HK-2 (cell line): ENCODE results near the gene CACNA2D3.
"Not testable (repeated sequence)": the region's sequence is repeated elsewhere in the genome, so short reads cannot be mapped to it uniquely, and the experiment has no call there.

Experiments
- DNase-seq: peaks from one replicate; pipeline ENCODE4 v3.0.0-alpha.2; 2018; ENCODE audit not compliant: unreplicated experiment

CACNA2D3 gene

DNA sequence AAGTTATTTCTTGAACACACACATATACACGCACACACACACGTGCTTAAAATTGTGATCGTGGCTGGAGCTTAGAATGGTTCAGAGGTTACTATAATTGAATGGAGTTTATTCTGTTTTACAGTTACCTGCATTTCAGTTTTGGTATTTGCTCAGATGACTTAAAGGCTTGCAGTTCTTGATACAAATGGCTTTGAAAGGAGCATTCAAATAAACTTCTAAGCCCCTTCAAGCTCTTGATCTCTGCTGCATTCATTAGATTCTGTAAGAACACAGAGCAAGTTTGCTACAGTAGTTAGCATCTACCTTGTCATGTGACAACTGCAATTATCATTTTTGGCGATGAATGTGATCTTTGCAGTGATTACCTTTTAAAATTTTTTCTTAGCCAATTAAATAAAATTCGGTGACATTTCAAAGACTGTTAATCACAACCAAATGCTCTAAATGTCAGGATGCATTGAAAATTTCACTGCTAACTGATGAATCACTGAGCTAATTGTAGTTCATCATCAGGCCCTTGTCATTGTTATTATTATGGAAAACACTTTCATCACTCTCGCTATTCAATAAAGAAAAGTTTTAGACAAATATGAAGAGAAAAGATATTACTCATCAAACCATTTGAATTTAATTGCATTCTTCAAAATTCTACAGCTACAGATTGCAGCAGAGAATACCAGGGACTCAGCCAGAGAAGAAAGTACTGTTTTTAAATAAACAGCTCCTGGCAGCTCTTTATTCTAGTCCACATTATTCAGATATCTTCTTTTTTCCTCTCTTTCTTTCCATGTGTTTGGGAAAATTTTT is 509.4 kb downstream of the CACNA2D3 start:
- no peak for DNase-seq

DNA sequence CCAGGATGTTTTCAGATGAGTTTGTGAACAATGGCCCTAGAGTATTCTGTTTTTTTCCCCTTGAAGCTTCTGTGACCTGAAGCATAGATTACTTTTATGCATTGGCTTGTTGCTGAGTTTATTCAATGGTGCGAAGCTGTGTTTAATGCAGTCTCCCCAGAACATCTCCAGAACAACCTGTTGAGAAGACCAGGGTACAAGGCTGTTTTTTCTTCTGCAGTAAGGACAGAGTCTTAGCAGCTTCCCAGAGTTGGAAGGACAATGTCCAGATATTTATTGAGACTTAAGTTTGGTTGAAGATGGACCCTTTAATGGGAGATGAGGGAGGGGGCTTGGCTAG is 509.9 kb downstream of the CACNA2D3 start:
- DNase-seq, result no peak

DNA sequence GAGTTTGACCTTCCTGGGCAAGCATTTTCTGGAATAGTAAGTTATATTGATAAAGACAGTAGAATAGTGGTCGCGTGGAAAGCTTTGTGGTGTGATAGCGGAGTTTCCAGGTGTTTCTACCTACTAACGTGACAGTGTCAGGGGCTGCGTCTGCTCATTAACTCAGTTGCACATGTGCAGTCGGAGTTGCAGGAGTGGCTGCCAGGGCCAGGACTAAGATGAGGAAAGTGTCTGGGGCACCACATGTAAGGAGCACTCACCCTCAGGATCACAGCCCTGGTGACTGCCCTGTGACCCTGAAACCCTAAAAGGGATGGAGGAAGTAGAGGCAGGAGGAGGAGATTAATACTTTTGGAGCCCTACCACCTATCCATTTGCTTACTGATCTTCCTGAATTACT is 510.5 kb downstream of the CACNA2D3 start:
- no peak for DNase-seq

DNA sequence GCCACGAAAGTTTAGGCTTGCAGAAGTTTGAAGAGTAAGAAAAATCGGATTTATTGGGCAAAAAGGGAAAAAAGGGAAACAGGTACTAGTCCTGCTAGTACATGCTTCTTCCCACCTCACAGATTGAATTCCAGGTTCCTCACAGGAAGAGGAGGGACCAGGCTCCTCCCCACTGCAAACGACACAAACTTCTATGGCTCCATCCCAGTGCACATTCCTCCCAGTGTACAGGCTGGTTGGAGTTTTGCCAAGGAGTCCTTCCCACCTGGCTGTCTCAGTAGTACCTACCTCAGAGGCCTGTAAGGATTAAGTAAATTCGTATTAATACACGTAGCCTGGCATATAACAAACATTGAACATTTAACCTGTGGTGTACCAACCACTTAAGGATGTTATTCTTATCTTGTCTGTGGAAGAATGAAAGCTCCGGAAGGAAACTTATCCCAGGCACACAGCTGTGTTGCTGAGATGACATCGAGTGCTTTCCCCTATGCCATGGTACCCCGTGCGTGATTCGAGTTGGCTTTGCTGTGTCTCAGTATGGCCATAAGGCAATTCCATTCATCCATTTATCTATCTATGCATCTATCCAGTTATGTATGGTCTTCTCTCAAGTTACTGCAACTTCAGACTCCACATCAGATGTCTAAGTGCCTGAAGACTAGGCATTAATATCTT is 511.2 kb downstream of the CACNA2D3 start:
- DNase-seq, result no peak

DNA sequence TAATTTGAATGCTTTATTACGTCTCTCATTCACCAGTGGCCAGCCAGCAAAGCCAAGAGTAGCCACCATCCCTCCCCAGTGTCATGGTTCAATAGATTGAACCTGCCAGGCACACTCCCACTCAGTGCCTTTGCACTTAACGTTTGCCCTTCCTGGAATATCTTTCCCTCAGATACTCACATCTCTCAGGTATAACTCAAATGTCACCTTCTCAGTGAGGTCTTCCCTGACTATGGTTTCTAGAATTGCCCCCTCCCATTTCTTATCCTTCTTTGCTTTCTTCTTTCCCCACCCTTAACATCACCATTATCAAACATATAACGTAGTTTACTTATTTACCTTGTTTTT is 511.7 kb downstream of the CACNA2D3 start:
- DNase-seq, result no peak

DNA sequence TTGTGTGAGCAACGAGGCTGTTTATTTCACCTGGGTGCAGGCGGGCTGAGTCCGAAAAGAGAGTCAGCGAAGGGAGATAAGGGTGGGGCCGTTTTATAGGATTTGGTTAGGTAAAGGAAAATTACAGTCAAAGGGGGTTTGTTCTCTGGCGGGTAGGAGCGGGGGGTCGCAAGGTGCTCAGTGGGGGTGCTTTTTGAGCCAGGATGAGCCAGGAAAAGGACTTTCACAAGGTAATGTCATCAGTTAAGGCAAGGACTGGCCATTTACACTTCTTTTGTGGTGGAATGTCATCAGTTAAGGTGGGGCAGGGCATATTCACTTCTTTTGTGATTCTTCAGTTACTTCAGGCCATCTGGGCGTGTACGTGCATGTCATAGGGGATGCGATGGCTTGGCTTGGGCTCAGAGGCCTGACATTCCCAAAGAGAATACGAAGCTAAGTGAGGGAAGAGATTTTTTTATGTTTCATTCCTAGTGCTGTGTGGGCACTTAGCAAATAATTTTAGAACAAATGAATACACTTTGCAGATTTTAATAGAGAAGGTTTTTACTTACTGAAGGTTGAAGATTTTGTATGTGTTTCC is 517.5 kb downstream of the CACNA2D3 start:
- not testable (repeated sequence) for DNase-seq

DNA sequence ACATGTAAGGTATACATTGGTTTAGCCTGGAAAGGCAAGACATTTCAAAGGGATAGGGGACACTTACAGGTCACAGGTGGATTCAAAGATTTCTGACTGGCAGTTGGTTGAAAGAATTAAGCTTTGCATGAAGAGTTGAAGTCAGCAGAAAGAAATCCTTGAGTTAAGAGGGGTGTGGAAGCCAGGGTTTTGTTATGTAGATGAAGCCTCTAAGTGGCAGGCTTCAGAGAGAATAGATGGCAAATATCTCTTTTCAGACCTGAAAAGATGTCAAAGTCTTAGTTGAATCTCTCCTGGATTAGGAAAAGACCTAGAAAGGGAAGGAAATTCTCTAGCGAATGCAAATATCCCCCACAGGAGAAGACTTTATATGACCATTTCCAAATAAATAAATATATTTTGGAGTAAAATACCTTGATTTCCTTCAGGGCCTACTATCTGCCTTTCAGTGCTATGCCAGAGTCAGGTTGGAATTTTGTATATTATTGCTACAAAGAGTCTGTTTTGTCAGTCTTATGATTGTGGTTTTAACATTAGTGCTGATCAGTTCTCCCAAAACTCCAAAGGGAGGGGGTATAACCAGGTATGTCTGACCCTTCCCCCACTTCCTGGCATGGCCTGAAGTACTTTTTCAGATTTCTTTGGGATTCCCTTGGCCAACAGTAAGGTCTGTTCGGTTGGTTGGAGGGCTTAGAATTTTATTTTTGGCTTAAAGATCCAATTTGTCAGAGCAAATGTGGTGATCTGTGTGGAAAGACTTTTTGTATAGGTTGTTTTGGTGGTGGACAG is 519.1 kb downstream of the CACNA2D3 start:
- DNase-seq, result no peak

DNA sequence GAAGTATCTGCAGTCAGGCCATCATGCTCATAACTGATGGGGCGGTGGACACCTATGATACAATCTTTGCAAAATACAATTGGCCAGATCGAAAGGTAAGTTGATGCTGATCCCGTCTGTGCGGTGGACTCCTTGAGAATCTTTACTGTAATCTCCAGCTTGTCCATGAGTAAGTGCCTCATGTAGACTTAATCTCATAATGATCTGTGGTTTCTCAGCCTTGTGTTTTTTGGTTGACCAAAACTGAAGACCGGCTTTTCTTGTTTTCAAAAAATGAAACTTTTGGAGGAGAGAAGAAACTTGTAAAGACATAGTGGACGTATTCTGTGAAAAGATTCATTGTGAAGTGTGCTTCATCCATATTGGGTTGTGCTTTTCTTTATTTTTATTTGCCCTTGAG is 519.8 kb downstream of the CACNA2D3 start:
- DNase-seq, result no peak

DNA sequence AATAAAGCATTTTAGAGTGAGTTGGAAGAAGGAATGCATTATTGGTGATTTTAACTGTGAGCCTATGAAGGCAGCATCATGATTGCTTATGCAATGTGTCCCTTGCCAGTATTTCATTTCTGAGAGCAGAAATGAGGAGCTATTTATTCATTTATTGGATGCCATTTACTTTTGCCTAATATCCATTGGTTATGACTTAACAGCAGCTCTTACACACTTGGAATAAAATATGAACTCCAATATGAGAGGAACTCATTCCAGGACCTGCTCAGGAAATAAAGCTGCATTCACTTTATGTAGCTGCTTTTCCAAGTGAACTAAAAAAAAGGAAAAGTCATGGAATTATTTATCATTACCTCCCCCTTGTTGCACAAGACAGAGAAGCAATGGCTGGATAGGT is 525.4 kb downstream of the CACNA2D3 start:
- no peak for DNase-seq

DNA sequence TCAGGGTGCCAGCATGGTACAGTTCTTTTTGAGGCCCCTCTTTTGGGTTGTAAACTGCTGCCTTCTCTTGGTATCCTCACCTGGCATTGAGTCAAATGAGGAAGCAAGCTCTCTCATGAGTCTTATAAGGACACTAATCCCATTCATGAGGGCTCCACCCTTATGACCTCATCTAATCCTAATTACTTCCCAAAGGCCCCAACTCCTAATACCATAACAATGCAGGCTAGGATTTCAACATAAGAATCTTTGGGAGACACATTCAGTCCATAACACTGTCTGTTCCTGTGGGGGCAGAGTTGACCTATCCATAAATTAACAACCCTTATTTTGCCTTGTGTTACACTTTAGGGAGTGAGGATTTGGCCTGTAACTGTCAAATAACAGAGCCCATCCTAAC is 527.2 kb downstream of the CACNA2D3 start:
- no peak for DNase-seq

DNA sequence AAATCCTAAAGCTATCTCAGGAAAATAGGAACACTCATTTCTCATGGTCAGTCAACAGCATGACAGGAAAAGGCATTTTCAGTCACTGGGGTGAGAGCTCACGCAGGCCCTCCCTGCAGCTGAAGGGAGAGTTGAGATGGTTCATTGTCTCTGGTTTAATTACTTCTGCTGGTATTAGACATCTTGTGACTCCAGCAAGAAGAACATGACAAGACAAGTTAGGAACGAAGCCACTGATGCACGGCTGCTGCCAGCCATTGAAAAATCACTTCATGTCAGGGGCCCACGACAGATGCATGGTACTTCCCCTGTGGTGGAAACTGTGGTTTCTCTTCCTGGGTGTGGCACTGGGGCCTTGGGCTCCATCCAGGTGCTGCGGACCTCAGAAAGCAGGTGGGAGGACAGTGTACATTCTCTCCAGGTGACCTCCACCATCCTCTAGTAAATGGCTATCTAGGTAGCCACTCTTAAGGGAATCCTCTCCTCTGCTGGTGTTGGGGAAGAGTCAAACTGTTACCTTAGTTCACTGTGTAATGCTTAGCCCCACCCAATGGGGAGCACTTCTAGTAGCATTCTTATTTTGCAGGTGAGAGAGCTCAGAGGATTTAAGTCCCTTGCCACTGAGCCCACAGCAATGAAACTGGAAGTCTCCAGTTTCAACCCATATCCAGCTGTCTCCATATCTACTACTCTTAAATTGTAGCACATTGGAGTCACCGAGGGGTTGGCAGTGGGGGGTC is 531.3 kb downstream of the CACNA2D3 start:
- DNase-seq, result no peak

DNA sequence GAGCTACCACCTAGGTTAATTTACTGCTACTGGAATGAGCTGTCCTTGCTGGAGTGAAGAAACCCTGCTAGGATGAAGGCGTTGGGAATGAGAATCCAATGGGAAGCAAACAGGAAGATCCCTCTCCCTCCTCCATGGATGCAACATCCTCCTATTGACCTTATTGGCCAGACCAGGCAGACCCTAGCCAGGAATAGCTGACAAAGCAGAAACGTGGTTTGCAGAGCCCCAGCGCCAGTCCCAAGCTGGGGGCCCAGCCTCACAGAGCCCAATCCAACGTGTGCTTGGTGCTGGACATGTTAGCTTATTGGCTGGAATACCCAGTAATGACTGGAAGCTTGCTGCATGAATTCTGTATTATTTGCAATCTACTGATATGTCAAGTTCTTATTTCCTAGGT is 532.4 kb downstream of the CACNA2D3 start:
- no peak for DNase-seq

DNA sequence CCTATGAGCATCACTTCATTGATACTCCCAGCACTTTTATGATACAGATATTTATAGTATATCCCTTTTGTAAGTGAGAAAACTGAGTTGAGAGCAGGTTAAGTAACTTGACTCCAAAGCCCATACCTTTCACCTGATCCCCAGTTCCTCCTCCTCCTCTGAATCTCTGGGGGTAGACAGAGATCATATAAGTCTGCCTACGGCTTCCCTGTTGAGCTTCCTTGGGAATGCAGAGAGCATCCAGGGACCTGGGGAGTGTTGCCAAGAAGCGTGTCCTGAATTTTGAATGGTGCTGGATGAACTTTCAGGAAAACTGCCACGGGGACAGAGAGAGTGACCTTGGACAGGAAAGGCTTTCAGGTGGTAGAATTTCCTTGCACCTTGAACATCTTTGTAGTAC is 537.0 kb downstream of the CACNA2D3 start:
- no peak for DNase-seq

DNA sequence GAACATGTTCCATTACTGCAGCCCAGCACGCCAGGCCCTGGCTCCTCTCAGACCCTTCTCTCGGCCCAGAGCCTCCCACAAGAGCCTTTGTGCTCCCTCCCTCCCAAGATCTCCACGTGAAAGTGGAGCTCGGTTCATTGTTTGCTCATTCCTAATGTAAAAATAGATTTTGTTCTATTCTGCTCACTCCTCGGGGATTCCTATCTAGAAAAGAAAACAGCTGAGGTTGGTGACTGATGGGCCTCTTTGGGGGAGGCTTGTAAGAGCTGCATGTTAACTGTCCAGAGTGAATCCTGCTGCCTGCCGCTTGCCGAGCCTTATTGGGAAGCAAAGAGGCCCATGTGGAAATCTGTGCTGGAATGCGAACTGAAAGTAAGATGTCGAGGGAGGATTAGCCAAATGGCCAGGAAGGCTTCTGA is 538.4 kb downstream of the CACNA2D3 start:
- no peak for DNase-seq

DNA sequence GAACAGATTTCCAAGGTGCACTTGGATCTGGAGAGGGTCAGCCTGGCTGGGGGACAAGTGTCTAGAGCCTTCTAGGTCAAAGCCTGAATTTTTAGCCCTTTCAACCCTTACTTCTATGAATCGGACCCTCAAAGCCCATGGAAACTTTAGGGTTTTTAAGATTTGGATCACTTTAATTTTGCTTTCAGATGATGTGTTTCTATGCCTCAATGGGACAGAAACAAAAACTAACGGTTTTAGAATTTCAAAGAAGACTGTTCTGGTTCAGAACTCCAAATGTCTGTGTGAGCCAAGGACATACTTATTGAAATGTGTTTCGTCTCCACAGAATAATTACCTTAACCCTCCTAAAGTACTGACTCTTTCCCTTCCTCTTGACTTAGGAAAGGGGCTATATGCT is 538.8 kb downstream of the CACNA2D3 start:
- DNase-seq, result no peak

DNA sequence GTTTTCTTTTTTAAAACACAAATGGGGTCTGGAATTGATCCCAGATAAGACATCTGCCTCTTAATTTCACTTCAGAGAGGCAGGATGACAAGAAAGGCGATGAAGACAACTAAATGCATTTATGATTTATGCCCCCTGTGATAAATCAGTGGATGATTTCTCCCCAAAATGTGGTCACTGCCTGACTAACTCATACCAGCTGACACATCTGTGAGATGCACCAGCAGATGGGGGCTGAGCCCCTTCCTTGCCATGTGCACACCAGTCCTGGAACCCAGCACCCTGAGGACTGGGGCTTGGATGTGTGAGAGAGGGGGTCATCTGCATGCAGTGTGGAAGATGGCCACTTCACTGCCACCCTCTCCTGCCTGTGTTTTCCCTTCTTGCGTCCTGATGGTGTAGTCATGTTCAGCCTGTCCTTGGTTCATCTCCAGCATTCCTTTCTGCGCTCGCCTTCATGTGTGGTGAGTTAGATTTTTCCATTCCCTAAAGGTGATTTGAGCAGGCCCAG is 541.2 kb downstream of the CACNA2D3 start:
- no peak for DNase-seq

DNA sequence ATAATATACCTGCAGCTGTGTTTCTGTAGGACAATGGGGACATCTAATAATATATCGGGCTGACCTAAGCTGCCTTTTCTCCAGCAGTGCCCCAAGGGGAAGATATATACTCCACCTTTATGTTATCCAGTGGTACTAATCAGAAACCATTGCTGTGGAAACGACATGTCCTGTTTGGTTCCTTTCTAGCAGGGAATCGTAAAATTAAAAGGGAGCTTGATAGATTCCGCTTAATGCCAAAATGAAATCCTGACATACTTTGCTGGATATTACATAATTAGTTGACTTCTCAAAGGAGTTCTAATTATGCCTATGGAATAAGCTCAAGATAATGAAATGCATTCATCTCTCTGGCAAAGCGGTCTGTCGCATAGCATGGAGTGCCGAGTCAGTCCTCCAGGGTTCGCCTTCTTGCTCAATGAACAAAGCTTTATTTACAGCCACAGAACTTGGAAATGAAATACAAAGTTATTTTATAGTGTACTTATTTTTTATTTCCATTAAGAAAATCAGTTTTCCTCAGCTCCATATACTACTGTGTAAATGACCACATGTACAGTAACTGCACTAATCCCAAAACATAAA is 542.8 kb downstream of the CACNA2D3 start:
- no peak for DNase-seq

DNA sequence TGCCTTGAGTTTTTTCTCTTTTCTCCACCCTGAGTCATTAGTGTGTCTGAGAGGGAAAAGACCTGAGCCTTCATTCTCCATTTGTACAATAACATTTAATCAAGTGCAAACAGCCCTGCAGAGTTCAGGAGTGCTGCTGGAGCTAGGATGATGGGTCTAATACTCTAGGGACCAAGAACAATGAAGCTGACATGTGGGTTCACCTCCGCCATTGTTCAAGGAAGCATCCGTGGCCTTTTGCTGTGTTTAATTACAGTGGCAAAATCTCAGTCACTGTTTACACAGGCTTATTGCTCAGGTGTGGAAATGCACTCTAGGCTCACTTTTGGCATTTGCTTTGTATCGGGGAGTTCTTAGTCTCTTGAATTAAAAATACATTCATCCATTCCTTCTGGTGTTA is 545.9 kb downstream of the CACNA2D3 start:
- DNase-seq, result no peak

DNA sequence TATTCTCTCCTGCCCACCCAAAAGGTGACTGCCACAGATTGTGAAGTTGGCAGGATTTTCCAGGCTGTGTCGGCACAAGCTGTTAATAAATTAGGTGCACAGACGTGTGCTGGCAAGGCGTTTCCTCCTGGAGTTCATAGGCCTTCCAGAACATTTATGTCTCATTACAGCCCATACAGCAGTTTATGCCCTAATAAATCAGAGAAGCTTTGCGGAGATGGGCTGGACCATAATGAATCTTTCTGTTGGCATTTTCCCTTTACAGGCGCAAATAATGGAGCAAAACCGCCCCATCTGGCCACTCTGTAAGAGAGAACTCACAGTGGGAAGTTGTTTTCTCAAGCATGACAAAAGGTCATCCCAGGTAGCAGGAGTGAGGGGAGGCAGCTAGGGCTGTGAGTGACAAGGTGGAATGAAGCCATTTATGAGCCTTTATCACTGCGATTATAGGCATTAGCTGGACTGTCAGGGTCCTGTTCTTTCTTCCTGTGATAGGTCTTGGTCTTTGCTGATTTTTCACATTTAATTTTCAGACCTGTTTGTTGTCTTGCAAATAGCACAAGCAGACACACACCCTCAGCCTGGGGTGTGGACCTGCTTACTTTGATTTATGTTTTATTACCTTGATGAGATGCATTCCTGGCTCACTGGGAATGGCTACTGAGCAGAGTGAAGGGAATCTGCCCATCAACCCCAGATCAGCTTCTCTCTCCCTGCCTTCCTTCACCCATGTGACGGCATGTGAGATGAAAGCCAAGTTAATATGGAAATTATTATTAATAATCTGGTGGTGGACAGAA is 548.0 kb downstream of the CACNA2D3 start:
- no peak for DNase-seq

DNA sequence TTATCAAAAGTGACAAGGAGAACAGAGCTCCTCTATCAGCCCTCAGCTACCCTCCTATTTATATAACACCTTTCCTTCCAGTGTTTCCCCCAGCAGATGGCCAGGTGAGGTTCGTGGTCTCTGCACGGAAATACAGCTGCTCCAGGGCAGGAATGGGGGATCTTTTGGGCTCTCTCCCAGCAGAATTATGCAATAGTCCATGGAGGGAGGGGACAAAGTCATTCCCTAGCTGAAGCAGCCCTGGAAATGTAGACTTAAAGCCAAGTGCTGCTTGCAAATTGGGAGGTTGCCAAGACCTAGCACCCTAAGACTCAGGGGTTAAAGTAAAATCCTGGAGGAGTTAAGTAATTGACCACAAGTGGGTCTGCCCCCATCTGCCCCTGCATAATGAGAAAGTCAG is 549.2 kb downstream of the CACNA2D3 start:
- DNase-seq, result no peak
